Measurements from ENCODE around the gene RNH1.

The RNH1 gene

GRCh38 chr11:553083-553987 lies 46.3 kb upstream of the RNH1 start:
- TF ChIP-seq CTCF (IDR thresholded peaks at IDR 0.05; ENCODE audit: low read depth, low read length, missing control alignments): no peak
- in situ Hi-C loops (cut with HindIII; ENCODE audit: low pct_ligation_motif_present, low sequenced_read_pairs): no loop called here

GRCh38 chr11:551596-551995 lies 44.6 kb upstream of the RNH1 start:
- no peak overlapping the region for H3K27ac ChIP-seq
- DNase-seq: no peak
- in situ Hi-C loops (cut with HindIII; ENCODE audit: low pct_ligation_motif_present, low sequenced_read_pairs): no loop called here
- no peak overlapping the region for H3K4me3 ChIP-seq (ENCODE audit: low read depth, low read length)
- TF ChIP-seq CTCF (IDR thresholded peaks at IDR 0.05; ENCODE audit: low read depth, low read length, missing control alignments): no peak
- H3K36me3 ChIP-seq (replicated peaks): no peaks in the 10 kb centered on the region
- H3K27me3 ChIP-seq (replicated peaks): peaks cover 23% of the 10 kb centered on the region

More at GRCh38 chr11:553083-553987, 46.3 kb upstream of the RNH1 start:
- H3K27me3 ChIP-seq (replicated peaks): peaks cover 40% of the 10 kb centered on the region
- no peak overlapping the region for H3K4me3 ChIP-seq (ENCODE audit: low read depth, low read length)
- no peak overlapping the region for H3K27ac ChIP-seq
- DNase-seq: no peak
- no peaks in the 10 kb centered on the region for H3K36me3 ChIP-seq (replicated peaks)

- H3K27ac ChIP-seq: no peak overlapping the region
- peaks cover 19% of the 10 kb centered on the region for H3K27me3 ChIP-seq (replicated peaks)
- no peaks in the 10 kb centered on the region for H3K36me3 ChIP-seq (replicated peaks)
- H3K4me3 ChIP-seq (ENCODE audit: low read depth, low read length): no peak overlapping the region
- in situ Hi-C loops (cut with HindIII; ENCODE audit: low pct_ligation_motif_present, low sequenced_read_pairs): no loop called here
- no peak for DNase-seq
- TF ChIP-seq CTCF (IDR thresholded peaks at IDR 0.05; ENCODE audit: low read depth, low read length, missing control alignments): no peak
Measured at GRCh38 chr11:551131-551530, 44.1 kb upstream of the RNH1 start.

- Histone ChIP-seq H3K4me3 (ENCODE audit: low read depth, low read length) (no peak overlapping the region), H3K36me3 (replicated peaks) (no peaks in the 10 kb centered on the region), H3K27ac (no peak overlapping the region), H3K27me3 (replicated peaks) (peaks cover 14% of the 10 kb centered on the region)
- TF ChIP-seq CTCF (IDR thresholded peaks at IDR 0.05; ENCODE audit: low read depth, low read length, missing control alignments): no peak
- DNase-seq: no peak
- in situ Hi-C loops (cut with HindIII; ENCODE audit: low pct_ligation_motif_present, low sequenced_read_pairs): no loop called here
Measured at GRCh38 chr11:550746-551085, 43.7 kb upstream of the RNH1 start.

GRCh38 chr11:550021-550745 lies 43.1 kb upstream of the RNH1 start:
- DNase-seq: no peak
- TF ChIP-seq CTCF (IDR thresholded peaks at IDR 0.05; ENCODE audit: low read depth, low read length, missing control alignments): no peak
- H3K27me3 ChIP-seq (replicated peaks): peaks cover 9% of the 10 kb centered on the region
- H3K27ac ChIP-seq: no peak overlapping the region
- no peak overlapping the region for H3K4me3 ChIP-seq (ENCODE audit: low read depth, low read length)
- in situ Hi-C loops (cut with HindIII; ENCODE audit: low pct_ligation_motif_present, low sequenced_read_pairs): no loop called here
- no peaks in the 10 kb centered on the region for H3K36me3 ChIP-seq (replicated peaks)

Measured in brain microvascular endothelial cell (primary cell).